ENCODE results near the gene SMARCB1.

SMARCB1 gene

GRCh38 chr22:23781065-23781464 is 5.7 kb upstream of the SMARCB1 start:
- DNase-seq = no peak

- DNase-seq = no peak
Observed at GRCh38 chr22:23781511-23782183, 5.1 kb upstream of the SMARCB1 start.

GRCh38 chr22:23782252-23782651 is 4.5 kb upstream of the SMARCB1 start:
- no peak for DNase-seq

- DNase-seq = no peak
Observed at GRCh38 chr22:23782703-23783102, 4.1 kb upstream of the SMARCB1 start.

DNA sequence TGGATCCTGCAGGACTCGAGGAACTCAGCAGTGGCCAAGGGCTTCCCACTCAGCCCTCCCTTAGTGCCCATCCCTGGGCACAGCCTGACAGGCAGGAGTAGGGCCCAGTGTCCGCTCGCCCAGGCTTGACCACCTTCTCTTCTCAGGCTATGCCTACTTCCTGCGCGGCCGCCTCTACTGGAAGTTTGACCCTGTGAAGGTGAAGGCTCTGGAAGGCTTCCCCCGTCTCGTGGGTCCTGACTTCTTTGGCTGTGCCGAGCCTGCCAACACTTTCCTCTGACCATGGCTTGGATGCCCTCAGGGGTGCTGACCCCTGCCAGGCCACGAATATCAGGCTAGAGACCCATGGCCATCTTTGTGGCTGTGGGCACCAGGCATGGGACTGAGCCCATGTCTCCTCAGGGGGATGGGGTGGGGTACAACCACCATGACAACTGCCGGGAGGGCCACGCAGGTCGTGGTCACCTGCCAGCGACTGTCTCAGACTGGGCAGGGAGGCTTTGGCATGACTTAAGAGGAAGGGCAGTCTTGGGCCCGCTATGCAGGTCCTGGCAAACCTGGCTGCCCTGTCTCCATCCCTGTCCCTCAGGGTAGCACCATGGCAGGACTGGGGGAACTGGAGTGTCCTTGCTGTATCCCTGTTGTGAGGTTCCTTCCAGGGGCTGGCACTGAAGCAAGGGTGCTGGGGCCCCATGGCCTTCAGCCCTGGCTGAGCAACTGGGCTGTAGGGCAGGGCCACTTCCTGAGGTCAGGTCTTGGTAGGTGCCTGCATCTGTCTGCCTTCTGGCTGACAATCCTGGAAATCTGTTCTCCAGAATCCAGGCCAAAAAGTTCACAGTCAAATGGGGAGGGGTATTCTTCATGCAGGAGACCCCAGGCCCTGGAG is 3.3 kb upstream of the SMARCB1 start:
- no peak for DNase-seq

- DNase-seq = no peak
Observed at GRCh38 chr22:23784215-23784732, 2.5 kb upstream of the SMARCB1 start.

GRCh38 chr22:23786261-23786710 is 480 bp upstream of the SMARCB1 start:
- peak; percentile 50 for DNase-seq

GRCh38 chr22:23787600-23787896 is 782 bp downstream of the SMARCB1 start:
- no peak for DNase-seq

DNA sequence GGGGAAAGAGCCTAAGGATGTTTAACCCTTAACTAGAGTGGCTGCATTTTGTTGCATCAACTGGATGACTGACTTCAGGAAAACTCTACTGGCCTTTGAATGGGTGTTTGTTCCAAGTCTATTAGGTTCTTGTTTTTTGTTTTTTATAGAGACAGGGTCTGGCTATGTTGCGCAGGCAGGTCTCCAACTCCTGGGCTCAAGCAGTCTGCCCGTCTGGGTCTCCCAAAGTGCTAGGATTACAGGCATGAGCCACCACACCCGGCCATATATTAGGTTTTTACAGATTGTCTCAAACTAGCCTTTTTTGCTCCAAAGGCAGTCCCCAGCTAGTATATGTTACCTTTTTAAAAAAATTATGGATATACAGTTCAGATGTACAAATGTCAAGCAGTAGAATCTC is 1.1 kb downstream of the SMARCB1 start:
- no peak for DNase-seq

- DNase-seq = no peak
Observed at GRCh38 chr22:23789121-23789520, 2.4 kb downstream of the SMARCB1 start.

DNA sequence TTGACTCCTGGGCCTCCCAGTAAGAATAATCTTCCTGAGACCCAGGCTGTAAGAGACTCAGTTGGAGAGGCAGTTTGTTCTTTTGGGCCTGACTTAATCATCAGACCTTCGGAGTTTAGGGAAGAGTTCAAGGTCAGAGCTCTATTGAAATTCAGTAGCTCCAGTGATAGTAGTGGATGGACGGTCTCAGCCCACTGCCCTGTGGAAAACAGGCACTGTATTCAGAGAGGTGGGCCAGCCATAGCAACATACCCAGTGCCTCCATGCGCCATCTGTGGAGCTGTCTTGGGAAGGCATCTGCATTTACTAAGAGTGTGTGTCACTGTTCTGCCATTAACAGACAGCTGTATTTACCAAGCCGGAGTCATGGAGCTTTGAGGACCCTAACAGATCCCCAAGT is 2.9 kb downstream of the SMARCB1 start:
- no peak for DNase-seq

DNA sequence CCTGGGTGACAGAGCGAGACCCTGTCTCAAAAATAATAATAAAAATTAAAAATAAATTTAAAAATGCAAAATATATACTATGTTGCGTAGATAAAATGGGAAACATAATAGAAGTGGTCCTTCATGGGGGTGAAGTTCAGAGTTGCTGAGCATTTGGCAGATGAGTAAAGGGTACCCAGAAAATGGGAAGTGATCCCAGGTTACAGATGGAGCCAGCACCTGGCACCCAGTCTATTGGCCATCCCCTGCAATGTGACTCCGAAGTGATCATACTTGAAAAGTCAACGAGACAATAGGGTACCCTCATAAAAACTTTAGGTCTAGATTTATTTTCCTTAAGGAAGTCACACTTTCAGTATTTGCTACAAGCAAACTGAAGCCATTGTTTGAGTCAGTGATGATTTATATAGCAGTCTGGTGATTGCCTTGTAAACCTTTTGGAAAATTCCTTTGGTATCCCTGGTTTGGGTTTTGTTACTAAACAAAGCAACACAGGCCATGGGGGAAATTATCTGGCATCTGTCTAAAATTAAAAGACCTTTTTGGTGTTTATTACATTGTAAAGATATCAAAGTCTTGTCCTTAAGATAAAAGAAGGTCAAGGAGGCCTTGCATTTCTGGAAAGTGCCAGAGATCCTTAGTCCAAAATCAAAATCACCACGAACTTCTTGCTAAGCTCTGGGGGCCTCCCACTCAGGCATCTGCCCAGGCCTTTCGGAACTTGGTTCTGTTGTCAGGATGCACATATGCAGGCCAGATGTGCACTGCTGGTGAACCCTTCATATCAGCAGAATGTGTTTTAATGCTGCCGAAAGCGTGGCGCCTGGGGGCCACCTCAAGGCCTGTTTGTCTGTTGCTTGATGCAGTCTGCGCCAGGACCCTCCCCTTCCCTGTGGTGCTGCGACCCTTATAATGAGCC is 4.3 kb downstream of the SMARCB1 start:
- no peak for DNase-seq

DNA sequence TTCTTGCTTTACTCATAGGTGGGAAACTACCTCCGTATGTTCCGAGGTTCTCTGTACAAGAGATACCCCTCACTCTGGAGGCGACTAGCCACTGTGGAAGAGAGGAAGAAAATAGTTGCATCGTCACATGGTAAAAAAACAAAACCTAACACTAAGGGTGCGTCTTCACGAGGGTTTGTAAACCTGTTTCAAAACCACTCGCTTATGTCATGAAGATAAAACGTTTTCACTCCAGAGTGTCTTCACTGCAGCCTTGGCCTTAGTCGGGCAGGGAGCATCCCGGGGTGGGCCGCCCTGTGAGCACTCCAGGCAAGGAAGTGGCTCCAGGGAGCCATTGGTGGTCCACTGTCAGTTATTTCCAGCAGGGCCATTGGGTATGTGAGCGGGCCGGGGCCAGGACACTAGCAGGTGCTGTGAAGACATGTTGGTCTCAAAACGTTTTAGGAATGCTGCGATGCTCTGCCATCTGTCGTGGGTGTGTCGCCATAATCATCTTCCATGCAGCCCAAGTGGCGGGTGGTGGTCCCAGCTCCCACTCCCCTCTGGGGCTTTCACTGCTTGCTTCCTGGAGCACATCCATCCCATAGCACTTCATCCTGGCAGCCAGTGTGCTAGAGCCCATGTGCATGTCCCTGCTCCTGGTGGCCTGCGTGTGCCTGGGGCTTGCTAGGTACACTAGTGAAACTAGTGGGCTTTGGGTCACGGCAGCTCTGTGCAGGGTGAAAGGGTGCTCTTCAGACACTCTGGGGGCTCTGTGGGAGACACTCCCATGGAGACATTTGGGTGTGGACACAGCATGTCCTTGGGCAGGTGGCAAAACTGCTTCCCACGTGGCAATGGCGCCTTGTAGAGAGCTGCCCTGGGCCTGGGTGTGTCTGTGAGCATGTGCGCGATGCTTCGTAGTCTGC is 5.2 kb downstream of the SMARCB1 start:
- no peak for DNase-seq

GRCh38 chr22:23793326-23793725 is 6.6 kb downstream of the SMARCB1 start:
- no peak for DNase-seq

DNA sequence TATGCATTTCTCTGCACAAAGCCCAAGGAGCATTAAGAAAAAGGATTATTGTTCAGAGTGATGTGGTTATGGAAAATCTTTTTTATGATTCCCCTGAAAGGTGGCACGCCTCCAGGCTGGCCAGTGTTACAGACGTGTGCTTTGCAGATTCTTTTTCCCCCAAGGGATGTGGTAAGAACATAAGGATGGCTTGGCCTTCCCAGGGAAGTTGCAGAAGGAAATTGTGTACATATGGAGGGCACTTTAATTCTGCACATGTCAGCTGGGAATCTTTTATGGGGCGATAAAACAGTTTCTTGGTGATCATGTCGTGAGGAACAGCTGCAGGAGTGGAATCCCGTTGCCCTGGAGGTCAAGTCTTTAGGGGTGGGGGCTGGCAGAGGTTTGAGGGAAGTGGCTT is 9.7 kb downstream of the SMARCB1 start:
- DNase-seq = no peak

- DNase-seq = no peak
Observed at GRCh38 chr22:23800297-23801237, 13.8 kb downstream of the SMARCB1 start.

DNA sequence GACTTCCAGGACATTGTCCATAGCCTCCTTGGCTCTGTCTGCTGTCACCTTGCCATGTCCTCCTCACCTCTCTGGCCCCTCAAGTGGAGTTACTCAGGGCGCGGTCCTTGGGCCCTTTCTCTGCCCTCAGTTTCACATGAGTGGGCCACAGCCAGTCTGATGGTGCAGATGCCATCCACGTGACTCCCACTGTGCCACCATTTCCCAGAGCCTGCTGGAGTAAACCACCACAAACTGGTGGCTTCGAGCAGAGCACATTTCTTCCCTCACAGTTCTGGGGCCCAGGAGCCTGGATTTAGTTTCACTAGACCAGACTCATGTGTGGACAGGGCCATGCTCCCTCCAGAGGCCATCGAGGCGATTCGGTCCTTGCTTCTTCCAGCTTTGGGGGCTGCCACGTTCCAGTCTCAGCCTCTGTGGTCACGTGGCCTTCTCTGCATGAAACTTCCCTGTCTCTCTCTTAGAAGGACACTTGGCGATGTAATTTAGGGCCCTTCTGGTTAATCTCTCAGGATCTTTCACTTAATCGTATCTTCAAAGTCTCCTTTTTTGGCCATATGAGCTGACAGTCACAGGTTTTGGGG is 14.6 kb downstream of the SMARCB1 start:
- DNase-seq = no peak

GRCh38 chr22:23801886-23802377 is 15.2 kb downstream of the SMARCB1 start:
- no peak for DNase-seq

DNA sequence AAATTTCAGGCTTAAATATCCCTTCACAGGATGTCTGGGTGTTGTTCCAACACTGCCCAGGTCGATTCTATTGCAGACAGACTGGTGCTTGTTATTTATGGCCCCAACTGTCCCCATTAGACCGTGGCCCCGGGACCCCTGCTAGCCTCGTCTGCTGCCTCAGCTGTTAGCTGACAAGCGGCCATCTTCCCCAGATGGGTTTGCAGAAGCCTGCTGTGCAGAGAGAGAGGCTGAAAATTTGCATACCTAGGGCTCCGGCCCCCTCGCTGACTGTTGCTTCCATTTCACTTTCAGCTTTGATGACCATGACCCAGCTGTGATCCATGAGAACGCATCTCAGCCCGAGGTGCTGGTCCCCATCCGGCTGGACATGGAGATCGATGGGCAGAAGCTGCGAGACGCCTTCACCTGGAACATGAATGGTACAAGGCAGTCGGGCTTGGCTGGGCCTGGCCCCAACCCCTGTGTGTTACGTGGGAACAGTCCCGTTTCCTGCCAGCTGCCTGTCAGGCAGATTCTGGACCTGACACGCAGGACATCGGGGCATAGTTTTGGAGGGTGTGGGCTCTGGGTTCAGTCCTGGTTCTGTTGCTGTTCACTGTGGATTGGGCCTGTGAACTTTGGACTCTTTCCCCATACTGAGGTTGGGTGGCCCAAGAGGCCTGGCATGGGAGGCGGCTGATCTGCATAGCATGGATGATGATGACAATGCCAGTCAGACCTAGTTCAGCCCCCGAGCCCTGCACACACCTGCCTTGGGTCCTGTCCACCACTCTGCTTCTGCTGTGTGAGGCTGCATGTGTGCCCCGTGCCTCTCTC is 16.4 kb downstream of the SMARCB1 start:
- DNase-seq = no peak

All from RPMI8226 (cell line).